Measurements from ENCODE around the gene SLX4. TPM values are rescaled to one million over a fixed set of nuclear protein-coding genes. Genes with fewer than 3 reads are reported as not detected.
A peak's percentile ranks its signal among the peaks of the same experiment; 100 is the strongest.

Gene SLX4
- total RNA-seq, 1 experiment from 2014 or later, result 4.8 TPM

GRCh38 chr16:3553138-3553923 lies 58.1 kb downstream of the SLX4 start:
- H3K4me3 ChIP-seq, result no peak overlapping the region
- H3K27me3 ChIP-seq, result no peaks in the 10 kb centered on the region
- DNase-seq, result no peak
- no peaks in the 10 kb centered on the region for H3K9me3 ChIP-seq
- no peaks in the 10 kb centered on the region for H3K36me3 ChIP-seq

GRCh38 chr16:3550851-3551847 lies 60.3 kb downstream of the SLX4 start:
- H3K27me3 ChIP-seq, result no peaks in the 10 kb centered on the region
- no peak overlapping the region for H3K4me3 ChIP-seq
- no peaks in the 10 kb centered on the region for H3K36me3 ChIP-seq
- no peaks in the 10 kb centered on the region for H3K9me3 ChIP-seq
- no peak for DNase-seq

- Histone ChIP-seq H3K9me3 (no peaks in the 10 kb centered on the region), H3K27me3 (no peaks in the 10 kb centered on the region), H3K4me3 (no peak overlapping the region), H3K36me3 (no peaks in the 10 kb centered on the region)
- no peak for DNase-seq
These were observed 61.5 kb downstream of the SLX4 start for GRCh38 chr16:3549906-3550305.

- DNase-seq, result no peak
- Histone ChIP-seq H3K27me3 (no peaks in the 10 kb centered on the region), H3K4me3 (no peak overlapping the region), H3K36me3 (no peaks in the 10 kb centered on the region), H3K9me3 (no peaks in the 10 kb centered on the region)
These were observed 62.5 kb downstream of the SLX4 start for GRCh38 chr16:3548859-3549258.

GRCh38 chr16:3548445-3548844 lies 63.0 kb downstream of the SLX4 start:
- no peak for DNase-seq
- H3K4me3 ChIP-seq, result no peak overlapping the region
- no peaks in the 10 kb centered on the region for H3K27me3 ChIP-seq

GRCh38 chr16:3546986-3547682 lies 64.3 kb downstream of the SLX4 start:
- Histone ChIP-seq H3K4me3 (no peak overlapping the region), H3K9me3 (no peaks in the 10 kb centered on the region), H3K36me3 (no peaks in the 10 kb centered on the region; the same call in 1 of the 2 replicates), H3K27me3 (no peaks in the 10 kb centered on the region)
- DNase-seq, result no peak

More at GRCh38 chr16:3548445-3548844, 63.0 kb downstream of the SLX4 start:
- Histone ChIP-seq H3K36me3 (no peaks in the 10 kb centered on the region), H3K9me3 (no peaks in the 10 kb centered on the region)

GRCh38 chr16:3542601-3543373 lies 68.6 kb downstream of the SLX4 start:
- H3K27me3 ChIP-seq, result no peaks in the 10 kb centered on the region
- peaks cover 30% of the 10 kb centered on the region for H3K36me3 ChIP-seq
- no peak for DNase-seq
- H3K9me3 ChIP-seq, result no peaks in the 10 kb centered on the region
- H3K4me3 ChIP-seq, result no peak overlapping the region

- peaks cover 30% of the 10 kb centered on the region for H3K36me3 ChIP-seq
- no peaks in the 10 kb centered on the region for H3K27me3 ChIP-seq
- DNase-seq, result no peak
- no peaks in the 10 kb centered on the region for H3K9me3 ChIP-seq
- H3K4me3 ChIP-seq, result no peak overlapping the region
These were observed 69.8 kb downstream of the SLX4 start for GRCh38 chr16:3541527-3542155.

GRCh38 chr16:3538222-3538621 lies 73.2 kb downstream of the SLX4 start:
- no peak for DNase-seq
- no peaks in the 10 kb centered on the region for H3K27me3 ChIP-seq
- no peaks in the 10 kb centered on the region for H3K9me3 ChIP-seq
- no peak overlapping the region for H3K4me3 ChIP-seq
- H3K36me3 ChIP-seq, result peaks cover 38% of the 10 kb centered on the region

- Histone ChIP-seq H3K27me3 (no peaks in the 10 kb centered on the region), H3K36me3 (peaks cover 47% of the 10 kb centered on the region), H3K9me3 (no peaks in the 10 kb centered on the region), H3K4me3 (peak overlapping the region; percentile 0; the same call in 1 of the 2 replicates)
- DNase-seq, result peak; percentile 32
These were observed 74.6 kb downstream of the SLX4 start for GRCh38 chr16:3536851-3537250.

GRCh38 chr16:3536271-3536731 lies 75.1 kb downstream of the SLX4 start:
- Histone ChIP-seq H3K36me3 (peaks cover 46% of the 10 kb centered on the region), H3K9me3 (no peaks in the 10 kb centered on the region), H3K27me3 (no peaks in the 10 kb centered on the region), H3K4me3 (peak overlapping the region; percentile 0; the same call in 1 of the 2 replicates)
- peak; percentile 86 for DNase-seq

- Histone ChIP-seq H3K4me3 (no peak overlapping the region), H3K27me3 (no peaks in the 10 kb centered on the region), H3K36me3 (peaks cover 44% of the 10 kb centered on the region), H3K9me3 (no peaks in the 10 kb centered on the region)
- DNase-seq, result no peak
These were observed 77.3 kb downstream of the SLX4 start for GRCh38 chr16:3534126-3534525.

- no peaks in the 10 kb centered on the region for H3K27me3 ChIP-seq
- H3K36me3 ChIP-seq, result peaks cover 48% of the 10 kb centered on the region
These were observed 78.7 kb downstream of the SLX4 start for GRCh38 chr16:3532741-3533140.

More at GRCh38 chr16:3532741-3533140, 78.7 kb downstream of the SLX4 start:
- no peak for DNase-seq
- H3K4me3 ChIP-seq, result no peak overlapping the region
- no peaks in the 10 kb centered on the region for H3K9me3 ChIP-seq

Measured in MG63 (cell line).